Cardiac muscle cell (in vitro differentiated cells and primary cell): ENCODE results near the gene MCTP2. TPM values are rescaled to one million over a fixed set of nuclear protein-coding genes. Genes with fewer than 3 reads are reported as not detected.

Experiments
- DNase-seq, 2 donors: peaks; one replicate each; pipeline versions ENCODE4 v3.0.0 to v3.0.0-alpha.2; 2010 to 2017; ENCODE audit warnings: low read depth in 1 of 2, low spot score in 1 of 2
- H3K27ac ChIP-seq: fragments of 200-600 bp; sonication (generic); 2 replicates; pipeline ENCODE4 v1.5.1; 2016
- H3K27me3 ChIP-seq: fragments of 200-600 bp; sonication (generic); 2 replicates; pipeline ENCODE4 v1.6.0; 2016; ENCODE audit warnings: control low read depth
- H3K36me3 ChIP-seq: fragments of 200-600 bp; sonication (generic); 2 replicates; pipeline ENCODE4 v1.5.1; 2016; ENCODE audit warnings: control low read depth
- H3K4me1 ChIP-seq: fragments of 200-600 bp; sonication (generic); 2 replicates; pipeline ENCODE4 v1.8.1; 2017; ENCODE audit warnings: low read depth, mild to moderate bottlenecking, mixed run types
- H3K4me3 ChIP-seq: fragments of 200-600 bp; sonication (generic); 2 replicates; pipeline ENCODE4 v1.5.1; 2016; ENCODE audit warnings: mild to moderate bottlenecking
- H3K9me3 ChIP-seq: fragments of 200-600 bp; sonication (generic); 2 replicates; pipeline ENCODE4 v1.5.1; 2017; ENCODE audit warnings: low read depth, mild to moderate bottlenecking, control low read depth
- CTCF ChIP-seq: IDR thresholded peaks from 2 replicates; pipeline ENCODE4 v1.5.1; 2012; ENCODE audit warnings: low read depth, mild to moderate bottlenecking, low read length
- polyA plus RNA-seq: library from polyadenylated mRNA; unstranded; fragments of >200 nt; fragmentation: Nextera tagmentation; extraction: Ambion mirVana; gene quantifications from 2 replicates; pipeline ENCODE4 v1.2.1, GENCODE V29; 2016
- total RNA-seq: library from RNA; depleted of rRNA; stranded (reverse); fragments of >200 nt; gene quantifications from 2 replicates; pipeline ENCODE4 v1.2.3, GENCODE V29; 2016

Gene MCTP2
- total and polyA plus RNA-seq, 2 experiments from 2014 or later: 0.34 to 0.83 TPM

- H3K9me3 ChIP-seq: no peaks in the 10 kb centered on the region
- no peak for TF ChIP-seq CTCF
Measured at GRCh38 chr15:94258246-94258645, 26.9 kb downstream of the MCTP2 start.

GRCh38 chr15:94259121-94259751 is 27.9 kb downstream of the MCTP2 start:
- Histone ChIP-seq H3K27ac (no peak overlapping the region), H3K36me3 (no peaks in the 10 kb centered on the region), H3K27me3 (no peaks in the 10 kb centered on the region), H3K9me3 (no peaks in the 10 kb centered on the region), H3K4me1 (no peaks in the 10 kb centered on the region), H3K4me3 (no peak overlapping the region)
- peak in 1 of 2 donors; percentile 26 for DNase-seq
- TF ChIP-seq CTCF: no peak

More at GRCh38 chr15:94258246-94258645, 26.9 kb downstream of the MCTP2 start:
- Histone ChIP-seq H3K4me3 (no peak overlapping the region), H3K27me3 (no peaks in the 10 kb centered on the region), H3K36me3 (no peaks in the 10 kb centered on the region), H3K27ac (no peak overlapping the region), H3K4me1 (no peaks in the 10 kb centered on the region)
- DNase-seq: no peak

- Histone ChIP-seq H3K27ac (no peak overlapping the region), H3K27me3 (no peaks in the 10 kb centered on the region), H3K4me1 (no peaks in the 10 kb centered on the region), H3K36me3 (no peaks in the 10 kb centered on the region), H3K4me3 (no peak overlapping the region), H3K9me3 (no peaks in the 10 kb centered on the region)
- DNase-seq: no peak
- no peak for TF ChIP-seq CTCF
Measured at GRCh38 chr15:94259863-94260262, 28.5 kb downstream of the MCTP2 start.

GRCh38 chr15:94262201-94262600 is 30.8 kb downstream of the MCTP2 start:
- no peak overlapping the region for H3K27ac ChIP-seq
- no peaks in the 10 kb centered on the region for H3K4me1 ChIP-seq
- H3K4me3 ChIP-seq: no peak overlapping the region
- H3K36me3 ChIP-seq: no peaks in the 10 kb centered on the region
- no peak for DNase-seq
- H3K27me3 ChIP-seq: no peaks in the 10 kb centered on the region
- TF ChIP-seq CTCF: no peak
- H3K9me3 ChIP-seq: no peaks in the 10 kb centered on the region

GRCh38 chr15:94263341-94264273 is 32.2 kb downstream of the MCTP2 start:
- no peaks in the 10 kb centered on the region for H3K4me1 ChIP-seq
- no peak for DNase-seq
- no peak for TF ChIP-seq CTCF
- H3K4me3 ChIP-seq: no peak overlapping the region
- H3K36me3 ChIP-seq: no peaks in the 10 kb centered on the region
- no peak overlapping the region for H3K27ac ChIP-seq
- no peaks in the 10 kb centered on the region for H3K27me3 ChIP-seq
- no peaks in the 10 kb centered on the region for H3K9me3 ChIP-seq
